IPS-20b (cell line): ENCODE results near the gene COLEC11.
A peak's percentile ranks its signal among the peaks of the same experiment; 100 is the strongest.
"Not testable (repeated sequence)": the region's sequence is repeated elsewhere in the genome, so short reads cannot be mapped to it uniquely, and the experiment has no call there.

Source experiments
- H3K27ac ChIP-seq: one replicate; pipeline ENCODE4 v1.5.1; 2013; ENCODE audit warnings: low read length
- H3K27me3 ChIP-seq: 2 replicates; pipeline ENCODE4 v1.6.1; 2013; ENCODE audit warnings: mild to moderate bottlenecking, low read length, inconsistent platforms; ENCODE audit not compliant: insufficient read depth
- H3K36me3 ChIP-seq: 2 replicates; pipeline ENCODE4 v1.6.1; 2013; ENCODE audit warnings: low read depth, mild to moderate bottlenecking, inconsistent platforms, low read length, moderate library complexity; ENCODE audit not compliant: insufficient read depth
- H3K4me1 ChIP-seq: 2 replicates; pipeline ENCODE4 v1.6.1; 2013; ENCODE audit warnings: mild to moderate bottlenecking, control low read depth, inconsistent platforms, low read length, moderate library complexity; ENCODE audit not compliant: insufficient read depth
- H3K4me3 ChIP-seq: 2 replicates; pipeline ENCODE4 v1.5.1; 2013; ENCODE audit warnings: mild to moderate bottlenecking, low read length, inconsistent platforms
- H3K9ac ChIP-seq: 2 replicates; pipeline ENCODE4 v1.6.1; 2013; ENCODE audit warnings: low read depth, mild to moderate bottlenecking, inconsistent platforms, low read length, moderate library complexity
- H3K9me3 ChIP-seq: 2 replicates; pipeline ENCODE4 v1.6.1; 2013; ENCODE audit warnings: mild to moderate bottlenecking, low read depth, low read length, inconsistent platforms; ENCODE audit not compliant: insufficient read depth

The COLEC11 gene

DNA sequence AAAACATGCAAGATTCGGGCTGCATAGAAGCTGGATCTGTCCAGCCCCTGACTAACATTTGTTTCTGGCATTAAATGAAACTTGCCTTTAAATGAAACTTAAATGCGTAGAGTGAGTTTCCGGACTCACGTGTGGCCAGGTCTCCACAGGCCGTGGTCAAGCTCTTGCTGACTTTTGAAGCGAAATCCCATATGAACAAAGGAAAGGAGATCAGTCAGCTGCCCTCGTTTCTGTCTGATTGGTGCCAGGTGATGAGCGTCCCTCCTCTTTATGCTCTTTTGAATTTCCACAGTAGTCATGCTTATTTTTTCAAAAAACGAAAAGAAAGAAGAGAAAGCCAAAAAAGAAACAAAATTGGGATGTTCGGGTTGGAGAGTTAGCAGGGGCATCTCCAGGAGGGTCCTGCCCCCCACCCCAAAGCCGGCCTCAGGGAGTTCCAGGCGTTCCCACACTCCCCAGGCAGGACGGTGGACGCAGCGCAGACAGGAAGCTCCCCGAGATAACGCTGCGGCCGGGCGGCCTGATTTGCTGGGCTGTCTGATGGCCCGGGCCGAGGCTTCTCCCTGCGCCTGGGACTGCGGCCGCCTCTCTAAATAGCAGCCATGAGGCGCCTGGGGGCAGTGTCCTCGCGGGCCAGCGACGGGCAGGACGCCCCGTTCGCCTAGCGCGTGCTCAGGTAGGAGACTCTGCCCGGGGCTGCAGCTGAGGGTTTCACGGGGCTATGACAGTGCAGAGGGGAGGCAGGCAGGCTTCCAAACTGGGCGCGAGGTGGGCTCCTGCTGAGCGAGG, at the start of gene COLEC11:
Gene COLEC11, plus strand, starts transcription at position 620 of the 789 bp plus-strand sequence. CDS start 9,229 bp downstream, outside the sequence.
- H3K9me3 ChIP-seq: no peaks in the 10 kb centered on the region
- no peaks in the 10 kb centered on the region for H3K36me3 ChIP-seq
- no peaks in the 10 kb centered on the region for H3K4me1 ChIP-seq
- peaks cover 5% of the 10 kb centered on the region; the same call in 1 of the 2 replicates for H3K27me3 ChIP-seq
- no peak within 1 kb of the TSS for H3K27ac ChIP-seq
- H3K9ac ChIP-seq: no peak within 1 kb of the TSS
- H3K4me3 ChIP-seq: no peak within 1 kb of the TSS

DNA sequence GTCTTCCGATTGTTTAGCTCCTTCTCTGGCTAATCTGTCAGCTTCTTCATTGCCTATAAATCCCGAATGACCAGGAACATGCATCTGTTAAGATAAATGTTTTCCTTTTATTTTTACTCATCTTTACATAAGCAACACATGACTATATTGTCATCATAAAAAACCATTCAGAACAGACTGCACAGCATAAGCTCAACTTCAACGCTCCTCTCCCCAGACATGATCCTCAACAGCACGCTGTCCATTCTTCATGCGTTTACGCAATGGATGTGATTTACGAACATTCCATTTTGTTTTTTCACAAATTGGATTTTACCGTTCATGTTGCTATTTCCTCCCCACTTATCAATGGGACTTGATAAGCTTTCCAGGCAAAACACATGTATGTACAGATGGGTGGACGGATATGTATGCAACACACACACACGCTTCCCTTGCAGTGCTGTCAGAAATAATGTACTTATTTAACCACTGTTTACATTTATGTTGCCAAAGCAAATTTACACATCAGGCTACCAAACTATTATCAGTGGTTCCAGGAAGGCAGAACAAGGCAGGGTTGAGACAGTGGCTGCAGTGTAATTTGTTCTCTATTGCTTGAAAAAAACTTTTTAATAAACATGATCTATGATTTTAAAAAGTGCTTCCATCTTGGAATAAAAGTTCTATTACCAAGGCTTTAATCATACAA, 49.0 kb upstream of the COLEC11 start:
- Histone ChIP-seq H3K4me1 (no peaks in the 10 kb centered on the region), H3K4me3 (no peak overlapping the region), H3K27me3 (no peaks in the 10 kb centered on the region), H3K9me3 (no peaks in the 10 kb centered on the region), H3K9ac (no peak overlapping the region), H3K36me3 (peaks cover 95% of the 10 kb centered on the region), H3K27ac (no peak overlapping the region)

DNA sequence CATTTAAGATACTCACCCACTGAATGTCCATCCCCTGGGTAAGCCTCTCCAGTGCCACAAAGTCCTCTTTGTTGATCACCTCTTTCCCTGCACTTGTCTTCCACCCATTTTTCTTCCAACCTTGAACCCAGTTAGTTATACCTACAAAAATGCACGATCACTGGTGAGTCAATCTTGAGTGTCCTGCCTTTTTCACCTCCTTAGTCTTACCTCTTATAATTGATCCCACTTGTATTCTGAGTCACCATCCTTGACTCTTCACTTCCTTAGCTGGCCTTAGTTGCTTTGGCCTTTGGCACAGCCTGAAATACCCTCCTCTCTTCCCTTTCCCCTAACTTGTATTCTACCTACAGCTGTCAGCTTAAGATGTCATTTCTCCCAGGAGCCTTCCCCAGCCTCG, 47.0 kb upstream of the COLEC11 start:
- no peaks in the 10 kb centered on the region for H3K4me1 ChIP-seq
- no peak overlapping the region for H3K9ac ChIP-seq
- H3K27me3 ChIP-seq: no peaks in the 10 kb centered on the region
- H3K36me3 ChIP-seq: peaks cover 97% of the 10 kb centered on the region
- no peaks in the 10 kb centered on the region for H3K9me3 ChIP-seq
- H3K27ac ChIP-seq: no peak overlapping the region
- H3K4me3 ChIP-seq: no peak overlapping the region

DNA sequence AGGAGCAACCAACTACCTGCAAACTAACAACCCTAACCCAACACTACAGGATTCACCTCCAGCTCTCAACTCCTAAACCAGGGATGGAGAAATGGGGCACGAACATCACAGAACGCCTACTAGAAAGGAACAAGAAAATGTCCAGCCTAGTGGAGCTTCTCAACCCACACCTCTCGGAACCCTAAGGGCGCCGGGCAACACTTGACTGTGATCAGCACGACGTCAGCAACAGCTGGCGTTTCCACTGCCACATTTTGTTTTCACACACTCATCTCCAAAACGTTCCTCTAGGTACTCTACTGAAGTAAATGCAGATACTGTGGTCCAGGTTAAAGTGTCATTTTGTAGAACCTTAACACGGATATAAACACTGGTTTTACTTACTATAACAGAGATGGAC, 41.0 kb upstream of the COLEC11 start:
- Histone ChIP-seq H3K9ac (no peak overlapping the region), H3K9me3 (no peaks in the 10 kb centered on the region), H3K36me3 (peaks cover 76% of the 10 kb centered on the region), H3K27me3 (no peaks in the 10 kb centered on the region), H3K27ac (no peak overlapping the region), H3K4me1 (no peaks in the 10 kb centered on the region; the same call in 1 of the 2 replicates), H3K4me3 (no peak overlapping the region)

DNA sequence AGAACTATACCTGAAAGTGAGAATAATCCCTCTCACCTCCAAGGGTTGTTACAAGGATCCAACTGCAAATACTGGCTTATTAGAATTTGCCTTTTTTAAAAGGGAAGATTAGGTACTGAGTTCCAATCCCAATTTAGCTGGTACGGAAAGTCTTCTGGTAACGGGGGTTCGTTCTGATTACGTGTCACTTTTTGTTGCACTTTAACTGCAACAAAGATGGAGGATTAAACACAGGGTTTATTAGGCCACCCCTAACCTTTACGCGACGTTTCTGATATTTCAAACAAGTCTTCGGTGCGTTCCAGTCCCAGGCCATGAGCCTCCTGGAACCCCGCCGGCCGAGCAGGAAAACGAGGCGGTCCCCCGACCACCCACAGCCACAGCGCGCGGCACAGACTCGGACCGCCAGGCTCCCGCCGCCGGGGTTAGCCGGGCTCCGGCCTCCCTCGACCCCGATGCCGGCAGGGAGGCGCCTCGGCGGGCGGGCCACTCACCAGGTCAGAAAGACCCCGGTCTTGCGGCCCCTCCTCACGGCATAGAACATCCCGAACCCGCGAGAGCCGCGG, 37.2 kb upstream of the COLEC11 start:
- Histone ChIP-seq H3K27ac (peak overlapping the region; percentile 79), H3K9me3 (no peaks in the 10 kb centered on the region), H3K4me3 (peak overlapping the region; percentile 91), H3K27me3 (no peaks in the 10 kb centered on the region), H3K36me3 (peaks cover 49% of the 10 kb centered on the region), H3K9ac (peak overlapping the region; percentile 91), H3K4me1 (peaks cover 5% of the 10 kb centered on the region; the same call in 1 of the 2 replicates)

DNA sequence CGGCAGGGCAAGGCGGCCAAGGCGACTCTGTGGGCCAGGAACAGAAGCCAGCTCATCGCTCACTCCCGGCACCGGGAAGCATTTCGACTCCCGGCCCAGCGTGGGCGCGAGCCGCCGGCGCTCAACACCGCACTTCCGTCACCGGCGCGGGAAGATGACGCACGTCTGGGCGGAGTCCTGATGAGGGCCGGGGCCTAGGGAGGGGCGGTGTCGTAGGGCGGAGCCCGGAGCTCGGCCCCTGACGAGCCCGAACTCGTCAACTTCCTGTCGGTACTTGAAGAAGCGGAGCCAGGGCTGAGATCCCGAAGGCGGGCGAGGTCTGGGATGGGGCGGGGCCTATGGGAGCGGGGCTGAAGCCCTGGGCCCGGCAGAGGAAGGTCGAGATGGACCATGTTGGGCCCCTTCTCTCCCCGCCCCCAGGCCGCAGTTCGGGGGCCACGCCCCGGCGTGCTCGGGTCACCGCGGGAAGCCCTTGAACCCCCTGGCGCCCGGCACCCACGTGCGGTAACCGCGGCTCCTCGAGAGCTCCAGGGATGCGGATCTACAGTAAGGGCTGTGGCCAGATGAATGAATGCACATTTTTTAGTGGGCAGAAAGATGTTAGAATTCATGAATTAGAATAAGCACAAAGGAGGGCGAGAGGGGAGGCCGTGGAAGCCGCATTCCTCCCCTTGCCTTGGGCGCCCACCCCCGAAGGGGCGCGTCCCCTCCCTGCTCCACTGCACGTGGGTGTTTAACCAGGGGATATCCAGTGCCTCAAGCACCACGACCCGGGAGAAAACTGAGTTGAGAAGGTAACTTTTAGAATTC, 36.5 kb upstream of the COLEC11 start, which contains the start of gene RNASEH1:
Gene RNASEH1, minus strand, starts transcription at position 129 of the 810 bp plus-strand sequence. Its CDS starts 73 bp downstream, at position 56.
- no peaks in the 10 kb centered on the region for H3K27me3 ChIP-seq
- peaks cover 43% of the 10 kb centered on the region for H3K36me3 ChIP-seq
- peak within 1 kb of the TSS; percentile 91 for H3K4me3 ChIP-seq
- H3K4me1 ChIP-seq: peaks cover 5% of the 10 kb centered on the region; the same call in 1 of the 2 replicates
- peak within 1 kb of the TSS; percentile 79 for H3K27ac ChIP-seq
- no peaks in the 10 kb centered on the region for H3K9me3 ChIP-seq
- peak within 1 kb of the TSS; percentile 91 for H3K9ac ChIP-seq

DNA sequence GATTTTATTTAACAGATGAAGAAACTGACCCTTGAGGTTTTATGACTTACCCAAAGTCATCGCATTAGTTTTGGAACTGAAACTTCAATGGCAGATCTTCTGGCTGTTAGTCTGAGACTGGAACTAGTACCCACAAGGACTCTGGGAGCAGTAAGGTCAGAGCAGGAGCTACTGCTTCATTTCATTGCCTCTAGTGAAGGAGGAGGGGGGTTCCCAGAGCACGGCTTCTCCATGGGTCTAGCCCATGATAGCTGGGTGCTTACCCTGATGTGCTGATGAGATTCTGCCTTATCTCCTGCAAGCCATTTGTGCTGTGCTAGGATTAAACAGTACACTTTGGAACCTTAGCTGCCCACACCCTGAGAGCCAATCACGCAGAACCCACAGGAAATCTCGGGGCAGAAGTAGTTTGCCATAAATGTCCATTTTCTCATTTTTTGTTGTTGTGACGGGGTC, 31.4 kb upstream of the COLEC11 start:
- no peak overlapping the region for H3K9ac ChIP-seq
- H3K36me3 ChIP-seq: peaks cover 9% of the 10 kb centered on the region; the same call in 1 of the 2 replicates
- no peak overlapping the region for H3K27ac ChIP-seq
- peaks cover 5% of the 10 kb centered on the region; the same call in 1 of the 2 replicates for H3K4me1 ChIP-seq
- H3K9me3 ChIP-seq: no peaks in the 10 kb centered on the region
- H3K27me3 ChIP-seq: no peaks in the 10 kb centered on the region
- no peak overlapping the region for H3K4me3 ChIP-seq

DNA sequence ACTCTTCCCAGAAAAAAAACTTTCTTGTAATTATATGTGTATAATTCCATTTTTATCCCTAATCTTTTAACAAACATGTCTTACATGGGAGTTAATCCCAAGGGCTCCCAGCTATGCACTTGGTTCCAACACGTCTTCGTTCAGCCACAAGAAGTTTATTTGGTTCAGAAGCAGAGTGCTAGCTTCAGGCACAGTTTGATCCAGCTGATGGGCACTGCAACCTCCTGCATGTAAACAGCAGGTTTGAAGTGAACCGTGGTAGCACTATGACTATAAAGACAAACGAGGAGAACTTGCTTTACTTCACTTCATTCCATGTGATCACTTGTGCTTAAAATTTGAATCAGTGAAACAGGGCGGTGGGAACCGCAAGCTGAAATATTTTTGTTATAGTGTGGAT, 29.8 kb upstream of the COLEC11 start:
- Histone ChIP-seq H3K9ac (no peak overlapping the region), H3K4me1 (no peaks in the 10 kb centered on the region), H3K27me3 (no peaks in the 10 kb centered on the region), H3K9me3 (no peaks in the 10 kb centered on the region), H3K36me3 (peaks cover 7% of the 10 kb centered on the region; the same call in 1 of the 2 replicates), H3K27ac (no peak overlapping the region), H3K4me3 (no peak overlapping the region)

DNA sequence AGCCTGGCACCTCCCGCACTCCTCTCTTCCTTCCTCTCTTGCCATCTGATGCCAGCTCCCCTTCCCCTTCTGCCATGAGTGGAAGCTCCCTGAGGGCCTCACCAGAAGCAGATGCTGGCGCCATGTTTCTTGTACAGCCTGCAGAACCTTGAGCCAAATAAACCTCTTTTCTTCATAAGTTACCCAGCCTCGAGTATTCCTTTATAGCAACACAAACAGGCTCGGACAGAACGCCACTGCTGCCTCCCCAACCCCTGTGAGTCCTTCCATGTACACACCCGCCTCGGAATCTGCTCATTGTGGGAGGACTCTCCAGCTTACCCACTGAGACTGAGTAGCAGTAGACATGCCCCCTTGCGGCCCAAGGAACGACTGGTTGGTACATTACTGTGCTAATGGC, 28.1 kb upstream of the COLEC11 start:
- H3K4me3 ChIP-seq: no peak overlapping the region
- no peaks in the 10 kb centered on the region for H3K9me3 ChIP-seq
- H3K36me3 ChIP-seq: no peaks in the 10 kb centered on the region
- H3K4me1 ChIP-seq: no peaks in the 10 kb centered on the region
- H3K9ac ChIP-seq: no peak overlapping the region
- H3K27me3 ChIP-seq: no peaks in the 10 kb centered on the region
- no peak overlapping the region for H3K27ac ChIP-seq

DNA sequence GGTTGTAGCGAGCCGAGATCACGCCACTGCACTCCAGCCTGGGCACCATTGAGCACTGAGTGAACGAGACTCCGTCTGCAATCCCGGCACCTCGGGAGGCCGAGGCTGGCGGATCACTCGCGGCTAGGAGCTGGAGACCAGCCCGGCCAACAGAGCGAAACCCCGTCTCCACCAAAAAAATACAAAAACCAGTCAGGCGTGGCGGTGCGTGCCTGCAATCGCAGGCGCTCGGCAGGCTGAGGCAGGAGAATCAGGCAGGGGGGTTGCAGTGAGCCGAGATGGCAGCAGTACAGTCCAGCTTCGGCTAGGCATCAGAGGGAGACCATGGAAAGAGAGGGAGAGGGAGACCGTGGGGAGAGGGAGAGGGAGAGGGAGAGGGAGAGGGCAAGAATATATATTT, 25.3 kb upstream of the COLEC11 start:
- not testable (repeated sequence) for H3K36me3 ChIP-seq, H3K27me3 ChIP-seq, H3K27ac ChIP-seq, H3K9me3 ChIP-seq, H3K9ac ChIP-seq, H3K4me3 ChIP-seq, H3K4me1 ChIP-seq

DNA sequence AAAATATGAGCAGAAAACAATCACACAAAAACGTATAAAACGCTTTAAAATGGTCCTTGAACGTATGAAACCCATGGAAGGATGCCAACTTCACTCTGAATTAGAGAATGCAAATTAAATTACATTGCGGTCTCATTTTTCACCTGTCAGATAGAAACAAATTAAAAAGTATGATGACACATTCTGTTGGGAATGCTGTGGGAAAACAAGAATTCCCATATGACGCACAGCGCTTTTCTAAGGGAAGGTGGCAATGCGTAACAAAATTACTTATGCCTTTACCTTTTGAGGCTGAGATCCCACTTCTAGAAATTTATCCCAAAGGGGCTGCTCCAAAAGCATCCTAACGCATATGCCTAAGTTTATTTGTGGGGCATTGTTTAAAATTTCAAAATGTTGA, 23.6 kb upstream of the COLEC11 start:
- Histone ChIP-seq H3K4me3 (no peak overlapping the region), H3K4me1 (no peaks in the 10 kb centered on the region), H3K27me3 (no peaks in the 10 kb centered on the region), H3K27ac (no peak overlapping the region), H3K36me3 (peaks cover 7% of the 10 kb centered on the region), H3K9ac (no peak overlapping the region), H3K9me3 (no peaks in the 10 kb centered on the region)
